Esophagus muscularis mucosa (tissue), 4 donors: Measurements from ENCODE around the gene TWF1. TPM values are rescaled to one million over a fixed set of nuclear protein-coding genes. Genes with fewer than 3 reads are reported as not detected.

Experiments used
- DNase-seq: peaks from one replicate; pipeline ENCODE4 v3.0.0-alpha.2; 2017; ENCODE audit errors: extremely low spot score
- H3K27ac ChIP-seq, 4 donors: fragments of 200-600 bp; sonication (generic); replicated peaks in 1 of 4; 1 replicate in 3 of 4; 2 replicates in 1 of 4; pipeline ENCODE4 v1.5.1; 2016 to 2019; ENCODE audit warnings: mild to moderate bottlenecking in 1 of 4
- H3K27me3 ChIP-seq, 4 donors: fragments of 200-600 bp; sonication (generic); one replicate each; pipeline versions ENCODE4 v1.5.1 to v1.6.0; 2016 to 2019
- H3K36me3 ChIP-seq, 4 donors: fragments of 200-600 bp; sonication (generic); one replicate each; pipeline ENCODE4 v1.5.1; 2016 to 2019
- H3K4me1 ChIP-seq, 4 donors: fragments of 200-600 bp; sonication (generic); one replicate each; pipeline ENCODE4 v1.5.1; 2016 to 2019
- H3K4me3 ChIP-seq, 4 donors: fragments of 200-600 bp; sonication (generic); 1 replicate in 2 of 4; 2 replicates in 2 of 4; pipeline ENCODE4 v1.5.1; 2016 to 2019; ENCODE audit warnings: mild to moderate bottlenecking in 4 of 4, moderate library complexity in 1 of 4
- H3K9me3 ChIP-seq, 4 donors: fragments of 200-600 bp; sonication (generic); 1 replicate in 3 of 4; 2 replicates in 1 of 4; pipeline ENCODE4 v1.5.1; 2016 to 2019
- EP300 ChIP-seq: sonication (generic); formaldehyde crosslinking; IDR thresholded peaks from one replicate; pipeline ENCODE4 v1.6.1; 2017; ENCODE audit warnings: antibody characterized with exemption
- POLR2A ChIP-seq: fragments of 450-650 bp; IDR thresholded peaks from one replicate; pipeline ENCODE4 v1.6.1; 2017; ENCODE audit warnings: antibody characterized with exemption, moderate library complexity, mild to moderate bottlenecking, low read depth
- POLR2AphosphoS5 ChIP-seq, 2 donors: sonication (generic); formaldehyde crosslinking; IDR thresholded peaks; one replicate each; pipeline ENCODE4 v1.6.1; 2017; ENCODE audit warnings: antibody characterized with exemption in 2 of 2
- WGBS: methylation state at CpG from one replicate; pipeline ENCODE4 v1.1.5; 2018; 5-methylcytosine and 5-hydroxymethylcytosine counted together
- intact Hi-C: fragments of 100-400 bp; cut with DNase I; formaldehyde crosslinking; loops from one replicate; pipeline ENCODE4 v1.15.1; 2023
- total RNA-seq, 4 donors: library from RNA; depleted of rRNA; stranded (reverse); fragments of >200 nt; gene quantifications; one replicate each; pipeline versions ENCODE4 v1.1.0 to v1.2.1, GENCODE V29; 2016
- TF ChIP-seq, protein P1 (sequence below), 3 experiments: fragments of 200-600 bp in 2 of 3; fragments of 450-650 bp in 1 of 3; sonication (generic) in 2 of 3; IDR thresholded peaks; one replicate each; pipeline ENCODE4 v1.5.1; 2017 to 2019; ENCODE audit warnings: antibody characterized with exemption in 3 of 3, mild to moderate bottlenecking in 2 of 3, moderate library complexity in 1 of 3

Gene TWF1
- total RNA-seq, 4 donors from 2014 or later = 94.7 to 105 (median 97.3) TPM

DNA sequence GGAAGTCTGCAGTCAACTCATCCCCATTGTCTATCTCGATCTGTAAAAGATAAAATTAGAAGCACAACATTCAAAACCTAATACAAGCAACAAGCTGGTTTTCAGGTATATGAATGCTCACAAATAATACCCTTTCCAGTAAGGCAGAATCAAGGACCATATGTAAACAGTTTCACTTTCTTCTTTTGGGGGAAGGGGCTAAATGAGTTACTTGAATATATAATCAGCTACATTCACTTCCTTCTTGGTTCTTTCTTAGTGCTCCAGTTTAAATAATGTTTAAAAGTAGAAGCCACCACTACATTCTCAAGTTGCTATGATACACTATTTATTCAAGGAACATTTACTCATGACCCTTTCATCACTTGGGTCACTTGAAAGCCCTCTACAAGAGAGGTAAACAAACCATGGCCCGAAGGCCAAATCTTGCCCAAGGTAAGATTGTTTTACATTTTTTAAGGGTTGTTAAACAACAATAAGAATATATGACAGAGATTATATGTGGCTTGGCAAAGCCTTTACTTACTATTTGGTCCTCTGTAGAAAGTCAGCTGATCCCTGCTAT lies 10.3 kb downstream of the TWF1 start:
- Histone ChIP-seq H3K27me3 (no peaks in the 10 kb centered on the region), H3K36me3 (peaks cover 51 to 70% (median 57%) of the 10 kb centered on the region in 4 donors), H3K4me3 (no peak overlapping the region), H3K4me1 (no peaks in the 10 kb centered on the region), H3K9me3 (no peaks in the 10 kb centered on the region), H3K27ac (no peak overlapping the region)
- intact Hi-C loops = no loop called here
- no peak for TF ChIP-seq POLR2A
- no peak for DNase-seq
- 75% methylated on average over 2 of the region's 2 CpGs for WGBS

DNA sequence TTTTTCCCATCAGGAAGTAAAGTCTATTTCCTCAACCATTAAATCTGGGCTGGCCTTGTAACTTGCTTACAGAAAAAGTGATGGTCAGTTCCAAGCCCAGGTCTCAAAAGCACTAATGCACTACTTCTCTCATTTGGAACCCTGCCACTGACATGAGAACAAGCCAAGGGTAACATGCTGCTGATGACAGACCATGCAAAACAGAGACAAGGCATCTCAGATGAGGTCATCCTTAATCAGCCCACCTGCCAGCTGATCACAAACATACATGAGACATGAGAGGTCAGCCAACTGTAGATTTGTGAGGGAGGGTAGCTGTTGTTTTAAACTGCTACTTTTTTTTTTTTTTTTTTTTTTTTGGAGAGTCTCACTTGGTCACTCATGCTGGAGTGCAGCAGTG lies 16.2 kb downstream of the TWF1 start:
- Histone ChIP-seq H3K9me3 (no peaks in the 10 kb centered on the region), H3K36me3 (peaks cover 13 to 47% (median 34%) of the 10 kb centered on the region in 4 donors), H3K4me1 (peaks cover 0 to 3% (median 0%) of the 10 kb centered on the region in 4 donors), H3K27me3 (no peaks in the 10 kb centered on the region), H3K4me3 (no peak overlapping the region), H3K27ac (no peak overlapping the region)
- TF ChIP-seq POLR2A (no peak), POLR2AphosphoS5 (IDR thresholded peaks at IDR 0.05) (no peak), EP300 (no peak)
- TF ChIP-seq, protein P1, sequence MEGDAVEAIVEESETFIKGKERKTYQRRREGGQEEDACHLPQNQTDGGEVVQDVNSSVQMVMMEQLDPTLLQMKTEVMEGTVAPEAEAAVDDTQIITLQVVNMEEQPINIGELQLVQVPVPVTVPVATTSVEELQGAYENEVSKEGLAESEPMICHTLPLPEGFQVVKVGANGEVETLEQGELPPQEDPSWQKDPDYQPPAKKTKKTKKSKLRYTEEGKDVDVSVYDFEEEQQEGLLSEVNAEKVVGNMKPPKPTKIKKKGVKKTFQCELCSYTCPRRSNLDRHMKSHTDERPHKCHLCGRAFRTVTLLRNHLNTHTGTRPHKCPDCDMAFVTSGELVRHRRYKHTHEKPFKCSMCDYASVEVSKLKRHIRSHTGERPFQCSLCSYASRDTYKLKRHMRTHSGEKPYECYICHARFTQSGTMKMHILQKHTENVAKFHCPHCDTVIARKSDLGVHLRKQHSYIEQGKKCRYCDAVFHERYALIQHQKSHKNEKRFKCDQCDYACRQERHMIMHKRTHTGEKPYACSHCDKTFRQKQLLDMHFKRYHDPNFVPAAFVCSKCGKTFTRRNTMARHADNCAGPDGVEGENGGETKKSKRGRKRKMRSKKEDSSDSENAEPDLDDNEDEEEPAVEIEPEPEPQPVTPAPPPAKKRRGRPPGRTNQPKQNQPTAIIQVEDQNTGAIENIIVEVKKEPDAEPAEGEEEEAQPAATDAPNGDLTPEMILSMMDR (IDR thresholded peaks at IDR 0.05) = no peak
- no peak for DNase-seq
- intact Hi-C loops = no loop called here

DNA sequence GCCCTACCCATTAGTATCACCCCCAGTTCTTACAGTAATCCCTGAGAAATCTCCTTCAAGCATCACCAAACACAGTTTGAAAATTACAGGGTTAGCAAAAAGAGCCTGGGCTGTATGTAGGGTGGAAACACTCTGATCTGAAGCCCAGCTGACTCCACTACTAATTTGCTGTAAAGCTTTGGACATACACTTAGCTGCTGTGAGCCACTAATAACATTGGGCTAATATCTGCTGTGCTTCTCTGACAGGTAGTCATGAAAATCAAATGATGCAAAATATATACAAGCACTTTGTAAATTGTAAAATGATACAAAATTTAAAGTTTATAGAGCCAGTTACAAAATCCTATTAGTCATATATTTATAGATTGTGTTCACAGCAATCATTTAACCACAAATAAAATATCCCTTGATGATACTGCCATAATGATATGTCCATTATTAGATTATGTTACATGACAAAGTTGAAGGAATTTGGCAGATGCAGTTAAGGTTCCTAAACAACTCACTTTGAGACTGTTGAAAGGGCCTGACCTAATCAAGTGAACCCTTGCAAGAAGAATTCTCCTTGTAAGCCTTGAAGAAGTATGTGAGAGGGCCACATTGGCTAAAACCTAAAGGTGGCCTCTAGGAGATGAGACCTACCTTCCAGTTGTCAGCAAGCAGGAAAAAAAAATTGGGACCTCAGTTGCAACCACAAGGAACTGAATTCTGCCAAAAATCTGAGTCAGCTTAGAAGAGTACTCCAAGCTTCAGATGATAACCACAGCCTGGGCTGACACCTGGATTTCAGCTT lies 19.0 kb downstream of the TWF1 start:
- DNase-seq = no peak
- no peak for TF ChIP-seq EP300
- TF ChIP-seq POLR2AphosphoS5 (IDR thresholded peaks at IDR 0.05) = no peak
- Histone ChIP-seq H3K27ac (no peak overlapping the region), H3K36me3 (peaks cover 32 to 64% (median 53%) of the 10 kb centered on the region in 4 donors), H3K4me3 (no peak overlapping the region), H3K4me1 (peaks cover 0 to 3% (median 0%) of the 10 kb centered on the region in 4 donors), H3K27me3 (no peaks in the 10 kb centered on the region), H3K9me3 (no peaks in the 10 kb centered on the region)
- intact Hi-C loops = no loop called here

DNA sequence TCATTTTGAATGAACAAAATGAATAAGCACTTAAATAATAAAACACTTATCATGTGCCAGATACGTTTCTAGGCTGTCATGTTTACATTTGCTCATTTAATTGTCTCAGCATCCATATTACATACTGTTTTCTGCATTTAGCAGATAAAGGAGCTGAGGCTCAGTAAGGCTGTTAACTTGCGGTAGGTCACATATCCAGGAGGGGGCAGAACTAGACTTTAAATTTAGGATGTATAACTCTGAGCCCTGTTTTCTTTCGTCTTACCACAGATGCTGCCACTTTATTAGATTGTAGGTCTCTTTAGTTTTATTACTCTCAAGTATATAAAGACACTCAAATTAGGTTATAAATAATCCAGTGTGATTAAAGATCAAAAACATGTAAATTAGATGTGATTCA lies 29.6 kb downstream of the TWF1 start:
- no peak for DNase-seq
- intact Hi-C loops = no loop called here
- no peak overlapping the region for H3K27ac ChIP-seq
- peaks cover 45 to 85% (median 65%) of the 10 kb centered on the region in 4 donors for H3K36me3 ChIP-seq
- TF ChIP-seq POLR2AphosphoS5 (IDR thresholded peaks at IDR 0.05) = no peak
- TF ChIP-seq, protein P1 (IDR thresholded peaks at IDR 0.05) = peak in 1 of 3 experiments; percentile 25
- no peak for TF ChIP-seq POLR2A
- no peak for TF ChIP-seq EP300
- no peak overlapping the region for H3K4me3 ChIP-seq
- no peaks in the 10 kb centered on the region for H3K9me3 ChIP-seq
- H3K4me1 ChIP-seq = no peaks in the 10 kb centered on the region
- H3K27me3 ChIP-seq = no peaks in the 10 kb centered on the region
- 58% methylated on average over 3 of the region's 3 CpGs for WGBS

DNA sequence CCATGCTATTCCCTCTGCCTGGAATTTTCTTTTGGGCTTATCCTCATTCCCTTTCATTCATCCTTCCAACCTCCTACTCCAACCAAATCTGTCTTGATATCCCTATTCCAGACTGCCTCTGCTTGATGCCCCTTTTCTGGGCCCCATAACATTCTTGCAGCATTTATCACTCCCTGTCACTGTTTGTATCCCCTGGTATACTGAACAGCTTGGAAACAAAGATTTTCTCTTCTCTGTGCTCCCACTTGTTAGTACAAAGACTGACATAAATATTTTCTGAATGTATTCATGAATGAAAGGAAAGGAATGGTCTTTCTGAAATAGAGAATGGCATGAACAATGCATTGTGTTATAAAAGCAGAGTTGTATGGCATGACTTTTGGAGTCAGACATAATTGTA lies 39.8 kb downstream of the TWF1 start:
- H3K36me3 ChIP-seq = peaks cover 14 to 24% (median 22%) of the 10 kb centered on the region in 4 donors
- peaks cover 0 to 2% (median 1%) of the 10 kb centered on the region in 4 donors for H3K4me1 ChIP-seq
- no peak overlapping the region for H3K27ac ChIP-seq
- H3K9me3 ChIP-seq = no peaks in the 10 kb centered on the region
- intact Hi-C loops = no loop called here
- H3K27me3 ChIP-seq = no peaks in the 10 kb centered on the region
- DNase-seq = no peak
- H3K4me3 ChIP-seq = no peak overlapping the region
- no peak for TF ChIP-seq POLR2A
- TF ChIP-seq, protein P1 (IDR thresholded peaks at IDR 0.05) = no peak
- no peak for TF ChIP-seq POLR2AphosphoS5 (IDR thresholded peaks at IDR 0.05)
- TF ChIP-seq EP300 = no peak

DNA sequence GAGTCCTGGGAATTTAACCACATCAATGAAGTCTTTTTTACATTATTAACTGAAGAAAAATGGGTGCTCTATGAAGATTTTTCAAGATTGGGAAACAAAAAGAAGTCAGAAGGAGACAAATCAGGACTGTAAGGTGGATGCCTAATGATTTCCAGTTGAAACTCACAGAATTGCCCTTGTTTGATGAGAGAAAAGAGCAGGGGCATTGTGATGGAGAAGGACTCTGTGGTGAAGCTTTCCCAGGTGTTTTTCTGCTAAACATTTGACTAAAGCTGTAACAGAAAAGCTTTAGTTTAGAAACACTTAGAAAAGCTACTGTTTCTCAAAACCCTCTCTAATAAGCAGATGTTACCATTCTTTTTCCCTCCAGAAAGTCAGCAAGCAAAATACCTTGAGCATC lies 41.6 kb downstream of the TWF1 start:
- intact Hi-C loops = no loop called here
- peaks cover 13 to 20% (median 18%) of the 10 kb centered on the region in 4 donors for H3K4me1 ChIP-seq
- no peaks in the 10 kb centered on the region for H3K9me3 ChIP-seq
- no peak for TF ChIP-seq POLR2A
- TF ChIP-seq EP300 = no peak
- no peak for TF ChIP-seq POLR2AphosphoS5 (IDR thresholded peaks at IDR 0.05)
- TF ChIP-seq, protein P1 (IDR thresholded peaks at IDR 0.05) = no peak
- peaks cover 1 to 13% (median 10%) of the 10 kb centered on the region in 4 donors for H3K36me3 ChIP-seq
- no peak overlapping the region for H3K4me3 ChIP-seq
- no peak overlapping the region for H3K27ac ChIP-seq
- DNase-seq = no peak
- H3K27me3 ChIP-seq = no peaks in the 10 kb centered on the region
